Naive B cell (primary cell): ENCODE data around the gene GIPC3. TPM values are rescaled to one million over a fixed set of nuclear protein-coding genes. Genes with fewer than 3 reads are reported as not detected.

Experiments
- ATAC-seq, 2 donors: fragments of 150-1000 bp; cut with Tn5 transposase; 2 replicates each; pipeline ENCODE4 v1.10.0; 2021; ENCODE audit warnings: low read depth in 2 of 2, mild to moderate bottlenecking in 2 of 2, moderate library complexity in 2 of 2
- DNase-seq: peaks from one replicate; pipeline ENCODE4 v3.0.0; 2022
- H3K27ac Mint-ChIP-seq, 6 donors: one replicate each; pipeline ENCODE4 v1.8.0; 2020 to 2022; ENCODE audit warnings: mild to moderate bottlenecking in 6 of 6, mixed read lengths in 6 of 6, moderate library complexity in 5 of 6, inconsistent platforms in 2 of 6
- H3K27me3 Mint-ChIP-seq, 3 donors: one replicate each; pipeline ENCODE4 v1.8.0; 2021 to 2022; ENCODE audit warnings: mixed read lengths in 3 of 3, mild to moderate bottlenecking in 1 of 3
- H3K36me3 Mint-ChIP-seq, 2 donors: one replicate each; pipeline ENCODE4 v1.8.0; 2020 to 2022; ENCODE audit warnings: mixed read lengths in 2 of 2, inconsistent platforms in 1 of 2, mild to moderate bottlenecking in 1 of 2
- H3K4me1 Mint-ChIP-seq, 3 donors: one replicate each; pipeline ENCODE4 v1.8.0; 2020 to 2022; ENCODE audit warnings: mixed read lengths in 3 of 3, inconsistent platforms in 1 of 3, mild to moderate bottlenecking in 1 of 3, moderate library complexity in 1 of 3
- H3K4me3 Mint-ChIP-seq, 8 donors: one replicate each; pipeline ENCODE4 v1.8.0; 2020 to 2022; ENCODE audit warnings: mild to moderate bottlenecking in 8 of 8, mixed read lengths in 8 of 8, moderate library complexity in 8 of 8, inconsistent platforms in 2 of 8
- H3K9me3 Mint-ChIP-seq, 7 donors: one replicate each; pipeline ENCODE4 v1.8.0; 2020 to 2022; ENCODE audit warnings: mixed read lengths in 7 of 7, mild to moderate bottlenecking in 5 of 7, inconsistent platforms in 2 of 7, moderate library complexity in 1 of 7
- polyA plus RNA-seq, 6 donors: library from polyadenylated mRNA; unstranded; fragments of 300-500 nt; fragmentation: Illumina TruSeq; gene quantifications; one replicate each; pipeline ENCODE4 v1.2.3, GENCODE V29; 2021; ENCODE audit warnings: low read depth in 6 of 6

GIPC3 gene
- polyA plus RNA-seq, 6 donors from 2014 or later = 0.06 to 1.0 (median 0.21) TPM; not detected in 1

DNA sequence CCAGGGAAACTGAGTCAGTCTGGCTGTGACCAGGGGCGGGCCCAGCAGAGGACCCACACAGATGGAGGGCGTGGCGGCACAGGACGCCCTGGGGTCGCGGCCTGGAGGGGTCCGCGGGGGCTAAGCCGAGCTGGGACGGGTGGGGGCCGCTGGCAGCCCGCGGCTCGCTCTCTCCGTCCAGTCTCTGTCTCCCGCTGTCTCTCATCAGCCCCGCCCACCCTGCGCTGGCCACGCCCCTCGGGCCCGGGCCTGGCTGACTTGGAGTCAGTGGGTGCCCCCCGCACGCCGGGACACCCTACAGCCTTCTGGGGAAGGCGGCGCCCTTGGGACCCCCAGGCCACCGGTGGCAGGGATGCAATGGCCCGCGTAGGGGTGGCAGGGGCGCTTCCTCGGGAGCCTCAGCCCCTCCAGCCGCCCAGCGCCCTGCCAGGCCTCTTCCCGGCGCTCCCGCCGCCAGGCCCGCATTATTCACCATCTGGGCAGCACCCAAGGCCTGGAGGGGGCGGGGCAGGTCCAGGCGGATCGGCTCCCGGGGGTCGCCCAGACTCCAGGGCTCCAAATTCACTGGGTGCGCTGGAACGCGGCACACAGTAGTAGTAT lies 21.5 kb downstream of the GIPC3 start, which contains the start of gene TBXA2R:
TBXA2R (minus strand) TSS at position 186 of the 600 bp plus-strand sequence. CDS start 6,241 bp downstream, outside the sequence.
- Mint-ChIP-seq H3K4me1 (peaks cover 15 to 18% (median 18%) of the 10 kb centered on the region in 3 donors), H3K27ac (peak within 1 kb of the TSS in 5 of 6 donors; percentile 14 to 72 (median 63)), H3K4me3 (peak within 1 kb of the TSS in 5 of 8 donors; percentile 80 to 90 (median 84)), H3K36me3 (no peaks in the 10 kb centered on the region), H3K9me3 (no peaks in the 10 kb centered on the region), H3K27me3 (no peaks in the 10 kb centered on the region)
- ATAC-seq = peak; percentile 59 to 71
- DNase-seq = peak; percentile 76

DNA sequence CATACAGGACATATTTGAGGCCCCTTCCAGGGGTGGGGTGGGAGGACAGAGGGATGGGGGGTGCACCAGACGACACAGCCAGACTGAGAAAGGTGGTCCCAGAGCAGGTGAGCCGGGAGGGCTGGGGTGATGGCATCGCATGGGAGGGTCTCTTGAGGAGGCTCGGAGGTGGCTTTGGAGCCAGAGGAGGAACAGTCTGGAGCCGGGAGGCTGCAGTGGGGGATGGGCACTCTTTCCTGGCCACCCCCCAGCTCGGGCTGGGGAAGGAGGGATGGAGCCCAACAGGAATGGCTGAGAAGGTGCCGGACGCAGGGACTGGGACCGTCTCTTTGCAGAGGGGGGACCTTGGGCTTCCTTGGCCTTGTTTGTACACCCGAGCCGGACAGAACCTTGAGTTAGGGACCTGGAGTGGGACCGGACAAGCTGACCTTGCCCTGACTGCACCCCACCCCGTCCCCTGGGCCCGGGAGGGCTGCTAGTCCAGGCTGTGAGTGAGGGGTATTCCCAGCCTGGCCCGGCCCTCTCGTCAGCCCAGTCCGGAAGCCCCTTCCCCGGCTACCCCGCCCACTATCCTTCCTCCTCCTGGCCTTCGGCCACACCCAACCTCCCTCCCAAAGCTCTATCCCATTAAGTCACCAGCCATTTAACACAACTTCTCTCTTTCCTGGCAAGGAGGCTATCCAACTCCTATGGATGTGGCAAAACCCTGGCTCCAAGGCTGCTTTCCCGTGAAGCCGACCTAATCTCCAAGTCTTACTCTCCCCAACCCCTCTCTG lies 22.2 kb downstream of the GIPC3 start:
- Mint-ChIP-seq H3K27me3 (no peaks in the 10 kb centered on the region), H3K4me1 (peaks cover 15 to 18% (median 18%) of the 10 kb centered on the region in 3 donors), H3K36me3 (no peaks in the 10 kb centered on the region), H3K4me3 (peak overlapping the region in 5 of 8 donors; percentile 80 to 90 (median 84)), H3K27ac (peak overlapping the region in 5 of 6 donors; percentile 24 to 97 (median 67)), H3K9me3 (no peaks in the 10 kb centered on the region)
- ATAC-seq (no peak), DNase-seq (no peak)

DNA sequence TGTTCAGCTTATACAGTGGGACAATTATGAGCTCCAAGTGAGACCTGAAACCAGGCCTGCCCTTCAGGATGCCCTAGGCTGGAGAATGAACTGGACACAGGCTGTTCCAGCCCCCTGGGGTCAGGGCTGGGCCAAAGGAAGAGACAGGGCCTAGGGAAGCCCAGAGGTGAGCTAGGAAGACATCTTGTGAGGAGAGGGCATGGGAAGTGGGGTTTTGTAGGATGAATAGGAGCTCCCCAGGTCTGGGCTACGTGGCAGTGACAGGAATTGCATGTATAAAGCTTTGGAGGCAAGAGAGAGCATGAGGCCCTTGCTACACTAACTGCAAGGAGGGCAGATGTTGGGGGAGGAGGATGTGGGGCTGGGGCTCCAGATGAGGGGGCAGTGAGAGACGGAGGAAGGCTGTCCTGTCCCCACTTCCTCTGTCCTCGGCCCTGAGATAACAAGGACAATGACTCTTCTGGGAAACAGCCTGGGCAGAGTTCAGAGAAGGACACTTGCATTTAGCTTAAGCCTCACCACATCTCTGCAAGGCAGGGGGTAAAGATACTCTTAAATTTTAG lies 22.9 kb downstream of the GIPC3 start:
- H3K36me3 Mint-ChIP-seq = no peaks in the 10 kb centered on the region
- H3K27me3 Mint-ChIP-seq = no peaks in the 10 kb centered on the region
- H3K4me1 Mint-ChIP-seq = peaks cover 15 to 18% (median 18%) of the 10 kb centered on the region in 3 donors
- peak overlapping the region in 5 of 6 donors; percentile 54 to 97 (median 67) for H3K27ac Mint-ChIP-seq
- DNase-seq (no peak), ATAC-seq (no peak)
- H3K9me3 Mint-ChIP-seq = no peaks in the 10 kb centered on the region
- H3K4me3 Mint-ChIP-seq = peak overlapping the region in 5 of 8 donors; percentile 66 to 84 (median 78)

DNA sequence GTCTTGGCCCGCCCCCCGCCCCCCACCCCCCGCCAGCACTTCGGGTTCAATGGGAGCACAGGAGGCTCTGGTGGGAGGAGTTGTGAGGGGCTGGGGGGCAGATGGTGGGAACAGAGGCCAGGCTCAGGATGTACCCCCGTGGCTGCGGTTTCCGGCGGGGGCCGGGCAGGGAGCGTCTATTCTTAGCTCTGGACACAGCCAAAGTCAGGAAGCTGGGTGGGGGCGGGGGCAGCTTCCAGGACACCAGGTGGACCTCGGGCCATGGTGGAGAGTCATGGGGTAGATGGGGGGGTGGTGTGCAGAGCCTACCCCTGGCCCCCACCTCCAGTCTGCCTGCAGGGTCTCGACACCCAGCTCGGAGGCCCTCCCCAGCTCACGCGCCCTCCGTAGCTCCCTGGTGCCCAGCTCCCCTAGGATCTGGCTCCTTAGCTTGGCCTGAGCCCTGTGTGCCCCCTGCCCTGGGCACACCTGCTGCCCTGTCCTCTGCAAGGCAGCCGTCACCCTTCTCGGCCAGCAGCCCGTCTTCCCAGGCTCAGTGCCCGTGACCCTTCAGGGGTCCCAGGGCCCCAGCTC lies 23.6 kb downstream of the GIPC3 start:
- ATAC-seq (no peak), DNase-seq (no peak)
- no peaks in the 10 kb centered on the region for H3K36me3 Mint-ChIP-seq
- H3K9me3 Mint-ChIP-seq = no peaks in the 10 kb centered on the region
- peaks cover 15 to 18% (median 18%) of the 10 kb centered on the region in 3 donors for H3K4me1 Mint-ChIP-seq
- H3K4me3 Mint-ChIP-seq = peak overlapping the region in 1 of 8 donors; percentile 25
- H3K27me3 Mint-ChIP-seq = no peaks in the 10 kb centered on the region
- H3K27ac Mint-ChIP-seq = no peak overlapping the region

DNA sequence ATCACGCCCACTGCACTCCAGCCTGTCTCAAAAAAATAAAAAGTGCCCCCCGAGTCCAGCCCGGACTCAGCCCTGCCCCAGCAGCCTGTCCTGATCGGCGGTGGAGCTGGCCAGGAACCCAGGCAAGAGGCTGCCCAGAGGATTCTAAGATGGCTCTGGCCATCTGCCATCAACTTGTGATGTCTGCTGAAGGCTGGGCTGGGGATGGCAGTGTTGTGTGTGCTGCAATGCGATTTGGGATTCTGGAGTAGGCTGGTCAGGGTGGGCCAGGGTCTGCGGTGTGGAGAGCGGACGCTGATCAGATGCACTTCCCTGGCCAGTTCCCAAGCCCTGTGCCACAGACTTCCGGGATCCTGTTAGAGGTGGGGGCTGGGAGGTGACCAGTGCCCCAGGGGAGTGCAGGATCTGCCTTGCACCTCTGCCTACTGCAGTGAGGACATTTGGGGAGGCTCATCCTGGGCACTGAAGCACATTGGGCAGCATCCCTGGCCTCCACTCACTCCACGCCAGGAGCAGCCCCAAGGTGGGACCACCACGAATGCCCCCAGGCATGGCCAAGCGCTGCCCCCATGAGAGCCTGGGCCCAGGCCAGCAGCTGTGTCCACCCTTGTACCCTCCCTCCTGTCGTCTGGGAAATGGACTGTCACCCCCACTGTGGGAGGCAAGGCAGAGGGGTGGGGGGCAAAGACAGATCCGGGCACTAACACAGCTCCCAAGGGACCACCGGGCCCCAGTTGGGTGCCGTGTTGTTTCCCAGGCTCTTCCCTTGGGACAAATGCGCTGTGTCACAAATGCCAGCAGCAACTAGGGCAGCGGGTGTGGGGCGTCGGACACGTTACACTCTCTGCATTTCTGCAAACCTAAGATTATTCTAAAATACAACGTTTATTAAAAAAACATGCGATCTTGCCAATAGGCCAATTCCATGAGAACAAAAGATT lies 24.8 kb downstream of the GIPC3 start:
- Mint-ChIP-seq H3K4me1 (peaks cover 15 to 18% (median 18%) of the 10 kb centered on the region in 3 donors), H3K27me3 (no peaks in the 10 kb centered on the region), H3K27ac (peak overlapping the region in 1 of 6 donors; percentile 52), H3K4me3 (peak overlapping the region in 1 of 8 donors; percentile 50), H3K9me3 (no peaks in the 10 kb centered on the region), H3K36me3 (no peaks in the 10 kb centered on the region)
- DNase-seq = no peak
- ATAC-seq = no peak

DNA sequence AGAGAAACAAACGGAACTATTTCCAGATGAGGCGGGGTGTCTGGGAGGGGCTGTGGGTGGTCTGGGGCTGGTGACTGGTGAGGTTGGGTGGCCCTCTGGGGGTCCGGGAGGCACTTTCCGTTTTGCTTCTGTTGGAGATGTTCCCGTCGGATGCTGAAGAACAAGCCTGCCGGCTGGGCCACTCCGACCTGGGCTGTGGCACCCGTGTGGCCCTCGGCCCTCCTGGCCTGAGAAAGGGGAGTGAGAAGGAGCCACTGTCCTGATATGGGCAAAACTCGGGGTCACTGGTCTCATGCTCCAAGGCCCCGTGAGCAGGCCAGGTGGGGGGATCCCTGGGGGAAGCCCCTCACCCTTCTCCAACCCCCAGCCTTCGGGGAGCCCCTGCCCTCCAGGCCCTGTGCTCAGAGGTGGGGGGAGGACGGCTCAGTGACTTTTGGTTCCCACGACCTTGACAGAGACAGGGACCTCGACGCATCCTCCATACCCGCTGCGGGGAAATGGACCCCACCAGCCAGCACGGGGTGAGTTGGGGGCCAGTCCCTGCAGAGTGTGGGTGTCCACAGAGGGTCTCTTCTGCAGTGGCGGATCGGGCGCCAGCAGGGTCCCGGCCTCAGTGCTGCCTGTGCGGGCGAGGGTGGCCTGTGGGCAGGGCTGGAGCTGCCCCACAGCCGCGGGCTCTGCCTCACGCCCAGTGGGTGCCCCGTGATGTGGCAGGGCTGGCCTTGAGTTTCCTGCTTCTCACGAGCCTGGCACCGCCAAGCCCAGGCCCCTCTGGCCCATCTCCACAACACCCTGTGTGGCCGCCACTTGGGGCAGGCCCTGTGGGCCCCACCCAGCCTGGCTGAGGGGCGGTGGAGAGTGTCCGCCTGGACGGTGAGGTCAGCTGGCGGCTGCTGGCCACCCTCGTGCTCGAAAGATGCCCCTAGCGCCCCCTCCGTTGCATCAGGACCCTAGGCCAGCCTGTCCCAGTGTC lies 25.8 kb downstream of the GIPC3 start:
- Mint-ChIP-seq H3K4me3 (no peak overlapping the region), H3K36me3 (no peaks in the 10 kb centered on the region), H3K27me3 (no peaks in the 10 kb centered on the region), H3K9me3 (no peaks in the 10 kb centered on the region), H3K4me1 (peaks cover 15 to 18% (median 18%) of the 10 kb centered on the region in 3 donors), H3K27ac (peak overlapping the region in 1 of 6 donors; percentile 52)
- ATAC-seq (no peak), DNase-seq (no peak)

DNA sequence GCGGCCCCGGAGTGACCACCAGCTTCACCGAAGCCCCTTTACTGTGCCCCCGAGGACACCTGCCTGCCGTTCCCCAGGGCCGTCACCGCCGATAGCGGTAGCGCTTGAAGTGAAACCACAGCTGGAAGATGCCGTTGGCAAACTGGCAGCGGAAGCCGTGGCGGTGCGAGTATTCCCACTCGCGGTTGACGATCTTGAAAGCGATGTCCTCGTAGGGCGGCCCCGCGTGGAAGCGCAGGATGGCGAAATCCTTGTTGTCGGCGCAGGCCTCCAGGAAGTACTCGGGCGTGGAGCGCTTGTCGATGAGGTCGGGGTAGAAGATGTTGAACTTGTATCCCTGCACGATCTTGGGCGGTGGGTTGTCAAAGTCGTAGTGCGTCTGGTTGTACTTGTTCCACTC lies 26.6 kb downstream of the GIPC3 start:
- H3K27ac Mint-ChIP-seq = no peak overlapping the region
- H3K9me3 Mint-ChIP-seq = no peaks in the 10 kb centered on the region
- peaks cover 16 to 20% (median 18%) of the 10 kb centered on the region in 3 donors for H3K4me1 Mint-ChIP-seq
- H3K4me3 Mint-ChIP-seq = no peak overlapping the region
- DNase-seq (no peak), ATAC-seq (no peak)
- no peaks in the 10 kb centered on the region for H3K36me3 Mint-ChIP-seq
- H3K27me3 Mint-ChIP-seq = no peaks in the 10 kb centered on the region

DNA sequence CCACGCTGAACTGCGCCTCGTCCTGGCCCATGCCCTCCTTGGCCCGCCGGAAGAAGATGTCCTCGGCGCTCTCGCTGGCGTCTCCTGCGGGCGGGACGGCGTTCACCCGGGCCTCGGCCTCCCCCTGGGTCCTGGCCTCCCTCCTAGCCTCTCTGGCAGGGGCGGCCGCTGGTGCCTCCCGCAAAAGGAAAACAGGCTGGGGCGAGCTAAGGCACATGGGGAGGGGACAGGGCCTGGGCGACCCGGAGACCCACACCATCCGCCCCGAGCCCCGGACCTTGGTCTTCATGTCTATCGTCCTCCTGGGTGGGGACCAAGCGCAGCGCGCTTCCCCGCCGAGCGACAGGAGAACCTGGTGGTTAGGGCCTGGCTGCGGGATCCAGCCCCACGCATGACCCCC lies 27.1 kb downstream of the GIPC3 start:
- no peak overlapping the region for H3K27ac Mint-ChIP-seq
- peaks cover 17 to 21% (median 18%) of the 10 kb centered on the region in 3 donors for H3K4me1 Mint-ChIP-seq
- H3K4me3 Mint-ChIP-seq = no peak overlapping the region

DNA sequence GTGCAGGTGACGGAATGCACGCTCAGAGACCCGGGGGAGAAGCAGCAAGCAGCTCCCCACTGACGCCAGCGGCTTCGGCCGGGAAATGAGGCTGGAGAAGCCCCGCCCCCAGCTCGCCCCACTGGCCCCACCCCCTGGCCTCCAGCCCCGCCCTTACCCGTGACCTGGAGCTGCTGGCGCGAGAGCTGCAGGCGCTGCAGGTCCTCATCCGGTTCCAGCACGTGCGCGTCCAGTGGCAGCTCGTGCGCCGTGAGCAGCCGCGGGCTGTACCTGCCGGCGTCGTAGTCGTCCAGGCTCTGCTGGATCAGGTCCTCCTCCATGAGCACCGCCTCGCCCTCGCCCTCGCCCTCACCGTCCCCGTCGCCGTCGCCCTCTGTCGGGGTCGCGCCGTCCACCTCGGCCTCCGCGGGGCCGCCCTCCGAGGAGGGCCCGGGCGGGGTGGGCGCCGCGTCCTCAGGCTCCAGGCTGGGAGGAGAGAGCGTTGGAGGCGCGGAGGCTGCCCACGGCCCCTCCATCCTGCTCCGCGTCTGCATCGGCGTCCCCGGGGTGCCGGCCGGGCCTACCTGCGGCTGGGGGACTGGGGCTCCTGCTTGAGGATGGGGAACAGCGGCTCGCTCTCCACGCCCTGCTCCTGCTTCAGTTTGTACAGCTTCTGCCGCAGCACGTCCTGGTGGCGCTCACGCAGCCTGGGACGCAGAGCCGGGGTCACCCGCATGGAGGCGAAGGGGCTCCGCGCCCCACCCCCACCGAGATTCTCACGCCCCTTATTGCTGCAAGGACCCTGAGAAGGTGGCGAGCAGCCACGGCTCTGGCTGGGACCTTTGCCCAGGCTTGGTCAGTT lies 27.8 kb downstream of the GIPC3 start:
- DNase-seq (no peak), ATAC-seq (no peak)
- Mint-ChIP-seq H3K4me3 (no peak overlapping the region), H3K27ac (no peak overlapping the region), H3K9me3 (no peaks in the 10 kb centered on the region), H3K36me3 (no peaks in the 10 kb centered on the region), H3K27me3 (no peaks in the 10 kb centered on the region), H3K4me1 (peaks cover 17 to 20% (median 19%) of the 10 kb centered on the region in 3 donors)

More for the DNA sequence above, 27.1 kb downstream of the GIPC3 start:
- Mint-ChIP-seq H3K36me3 (no peaks in the 10 kb centered on the region), H3K9me3 (no peaks in the 10 kb centered on the region), H3K27me3 (no peaks in the 10 kb centered on the region)
- DNase-seq (no peak), ATAC-seq (no peak)

DNA sequence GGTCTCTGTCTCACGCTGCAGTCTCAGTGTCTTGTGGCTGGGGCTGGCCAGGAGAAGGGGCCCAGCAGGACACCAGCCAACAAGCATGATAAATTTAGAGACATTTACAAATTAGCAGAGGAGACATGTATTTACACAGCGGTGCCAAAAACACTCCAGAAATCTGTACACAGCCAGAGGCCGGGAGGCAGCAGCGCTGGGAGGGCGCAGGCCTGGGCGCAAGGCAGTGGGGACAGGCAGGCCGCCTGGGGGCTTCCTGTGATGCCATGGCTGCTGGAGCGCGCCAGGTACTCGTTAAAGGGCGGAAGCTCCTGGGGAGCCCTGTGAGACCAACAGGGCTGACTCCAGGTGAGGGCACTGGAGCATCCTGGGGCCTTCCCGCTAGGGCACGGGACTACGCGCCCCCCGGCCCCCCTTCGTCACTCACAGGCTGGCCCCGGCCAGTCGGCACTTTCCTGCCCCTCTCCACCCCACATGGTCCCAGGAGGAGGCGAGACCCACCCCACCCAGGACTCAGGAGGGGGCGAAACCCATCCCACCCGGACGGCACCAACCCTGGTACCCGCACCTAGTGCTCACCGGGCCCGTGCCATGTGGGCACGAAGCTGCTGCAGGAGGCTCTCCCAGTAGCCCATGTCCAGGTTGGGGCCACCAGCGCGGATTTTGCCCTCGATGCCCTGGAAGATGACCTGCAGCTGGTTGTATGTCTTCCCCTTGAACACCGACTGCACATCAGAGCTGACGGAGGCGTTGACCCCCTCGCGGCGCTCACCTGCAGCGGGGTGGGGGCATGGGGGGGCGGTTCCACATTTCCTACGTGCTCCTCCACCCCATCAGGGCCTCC lies 28.8 kb downstream of the GIPC3 start:
- ATAC-seq (no peak), DNase-seq (no peak)
- Mint-ChIP-seq H3K4me1 (peaks cover 16 to 20% (median 17%) of the 10 kb centered on the region in 3 donors), H3K27me3 (no peaks in the 10 kb centered on the region), H3K9me3 (no peaks in the 10 kb centered on the region), H3K27ac (no peak overlapping the region), H3K36me3 (no peaks in the 10 kb centered on the region), H3K4me3 (no peak overlapping the region)
